HCT116 (cell line): ENCODE results near the gene RNF208. TPM values are rescaled to one million over a fixed set of nuclear protein-coding genes. Genes with fewer than 3 reads are reported as not detected.

ENCODE experiments used
- ATAC-seq: fragments of 200-7000 bp; cut with Tn5 transposase; 2 replicates; pipeline ENCODE4 v1.9.1; 2020; ENCODE audit warnings: mild to moderate bottlenecking, moderate library complexity
- BruUV-seq: library from RNA; stranded (reverse); fragments of 400-500 nt; replicated peaks from 2 replicates; lab custom pipeline; 2021; lab: Mats Ljungman, UMichigan
- CTCF ChIA-PET: fragments of 300-600 bp; sonication (Branson Sonifier 250); formaldehyde crosslinking; loops from one replicate; lab custom pipeline; 2021; ENCODE audit warnings: antibody characterized with exemption; lab: Charles Lee
- POLR2A ChIA-PET: fragments of 300-600, 350-600 bp; sonication (Branson Sonifier 250); formaldehyde crosslinking; loops from one replicate; lab custom pipeline; 2021; ENCODE audit warnings: antibody characterized with exemption; lab: Charles Lee
- RAD21 ChIA-PET, 2 experiments: fragments of 300-600 bp; sonication (Branson Sonifier 250); formaldehyde crosslinking; loops; one replicate each; lab custom pipeline; 2023; ENCODE audit warnings: low total read pairs in 2 of 2; ENCODE audit not compliant: uncharacterized antibody in 2 of 2, unreplicated experiment in 2 of 2, low non-redundant PET in 1 of 2; lab: Charles Lee
- DNase-seq: peaks from one replicate; pipeline ENCODE4 v3.0.0-alpha.2; 2010; ENCODE audit warnings: low read depth, low spot score
- H2AFZ ChIP-seq: fragments of 200-600 bp; shearing (Covaris generic), sonication (generic); 2 replicates; pipeline ENCODE4 v1.6.1; 2017; ENCODE audit warnings: low read depth, mixed run types, mixed read lengths, antibody characterized with exemption, low read length; ENCODE audit not compliant: poor library complexity, severe bottlenecking
- H3K27ac ChIP-seq: 2 replicates; pipeline ENCODE4 v1.5.1; 2012; ENCODE audit warnings: low read depth, low read length
- H3K27me3 ChIP-seq: fragments of 200-600 bp; sonication (generic); 2 replicates; pipeline ENCODE4 v1.6.1; 2016; ENCODE audit warnings: mixed run types, low read length, mixed read lengths; ENCODE audit not compliant: insufficient read depth
- H3K36me3 ChIP-seq, 2 experiments: fragments of 200-500 bp in 1 of 2; fragments of 200-600 bp in 1 of 2; sonication (Bioruptor generic) in 1 of 2; sonication (generic) in 1 of 2; 2 replicates each; pipeline versions ENCODE4 v1.5.1 to v1.6.1; 2014 to 2016; ENCODE audit warnings: low read length in 2 of 2, inconsistent platforms in 1 of 2, mixed read lengths in 1 of 2, mixed run types in 1 of 2; ENCODE audit not compliant: insufficient read depth in 2 of 2, control insufficient read depth in 1 of 2
- H3K4me1 ChIP-seq, 2 experiments: fragments of 200-600 bp in 1 of 2; sonication (generic) in 1 of 2; 2 replicates each; pipeline versions ENCODE4 v1.5.1 to v1.6.1; 2012 to 2017; ENCODE audit warnings: low read length in 2 of 2, inconsistent platforms in 1 of 2, mild to moderate bottlenecking in 1 of 2, mixed read lengths in 1 of 2, mixed run types in 1 of 2, moderate library complexity in 1 of 2; ENCODE audit not compliant: insufficient read depth in 2 of 2, control insufficient read depth in 1 of 2
- H3K4me2 ChIP-seq: fragments of 200-600 bp; sonication (generic); 2 replicates; pipeline ENCODE4 v1.6.1; 2017; ENCODE audit warnings: mixed run types, low read length, mixed read lengths
- H3K4me3 ChIP-seq, 2 experiments: fragments of 200-600 bp in 1 of 2; sonication (generic) in 1 of 2; replicated peaks in 1 of 2; 2 replicates each; pipeline ENCODE4 v1.5.1; 2011 to 2016; ENCODE audit warnings: low read length in 2 of 2, control low read depth in 1 of 2, low read depth in 1 of 2, mild to moderate bottlenecking in 1 of 2, mixed read lengths in 1 of 2, mixed run types in 1 of 2
- H3K79me2 ChIP-seq: fragments of 200-600 bp; sonication (generic); 2 replicates; pipeline ENCODE4 v1.6.1; 2017; ENCODE audit warnings: mild to moderate bottlenecking, mixed run types, low read length, moderate library complexity, mixed read lengths; ENCODE audit not compliant: insufficient read depth
- H3K9ac ChIP-seq: fragments of 200-600 bp; sonication (generic); 2 replicates; pipeline ENCODE4 v1.6.1; 2016; ENCODE audit warnings: low read length, mixed read lengths
- H3K9me2 ChIP-seq: fragments of 200-600 bp; sonication (generic), shearing (Covaris generic); 2 replicates; pipeline ENCODE4 v1.6.1; 2017; ENCODE audit warnings: mixed run types, mild to moderate bottlenecking, moderate library complexity; ENCODE audit not compliant: insufficient read depth
- H3K9me3 ChIP-seq, 2 experiments: fragments of 200-500 bp in 1 of 2; fragments of 200-600 bp in 1 of 2; sonication (Bioruptor generic) in 1 of 2; sonication (generic) in 1 of 2; 2 replicates each; pipeline ENCODE4 v1.6.1; 2014 to 2017; ENCODE audit warnings: low read length in 2 of 2, mixed read lengths in 2 of 2, inconsistent platforms in 1 of 2, low read depth in 1 of 2, mild to moderate bottlenecking in 1 of 2, mixed run types in 1 of 2, moderate library complexity in 1 of 2; ENCODE audit not compliant: control insufficient read depth in 1 of 2, insufficient read depth in 1 of 2
- H4K20me1 ChIP-seq: fragments of 200-600 bp; sonication (generic), shearing (Covaris generic); 2 replicates; pipeline ENCODE4 v1.6.1; 2017; ENCODE audit warnings: mixed run types, mild to moderate bottlenecking, moderate library complexity; ENCODE audit not compliant: insufficient read depth
- CBX3 ChIP-seq: IDR thresholded peaks from 2 replicates; pipeline ENCODE4 v1.6.1; 2012; ENCODE audit warnings: low read depth
- CEBPB ChIP-seq: IDR thresholded peaks from 2 replicates; pipeline ENCODE4 v1.6.1; 2012; ENCODE audit warnings: low read depth
- EGR1 ChIP-seq: IDR thresholded peaks from 2 replicates; pipeline ENCODE4 v1.6.1; 2012; ENCODE audit warnings: low read depth
- EZH2 ChIP-seq: fragments of 200-600 bp; sonication (generic); IDR thresholded peaks from 2 replicates; pipeline ENCODE4 v1.6.1; 2017; ENCODE audit warnings: antibody characterized with exemption, mixed run types
- EZH2phosphoT487 ChIP-seq: fragments of 200-600 bp; IDR thresholded peaks from 2 replicates; pipeline ENCODE4 v1.6.1; 2018; ENCODE audit warnings: antibody characterized with exemption, borderline replicate concordance
- FOSL1 ChIP-seq: IDR thresholded peaks from 2 replicates; pipeline ENCODE4 v1.6.1; 2012; ENCODE audit warnings: low read depth
- JUND ChIP-seq: IDR thresholded peaks from 2 replicates; pipeline ENCODE4 v1.6.1; 2012
- RAD21 ChIP-seq: IDR thresholded peaks from 2 replicates; pipeline ENCODE4 v1.6.1; 2012; ENCODE audit warnings: low read depth, mild to moderate bottlenecking
- SIN3A ChIP-seq: IDR thresholded peaks from 2 replicates; pipeline ENCODE4 v1.6.1; 2012; ENCODE audit warnings: low read depth
- SP1 ChIP-seq: IDR thresholded peaks from 2 replicates; pipeline ENCODE4 v1.6.1; 2012; ENCODE audit warnings: low read depth
- SRF ChIP-seq: IDR thresholded peaks from 2 replicates; pipeline ENCODE4 v1.6.1; 2012; ENCODE audit warnings: low read depth
- YY1 ChIP-seq: IDR thresholded peaks from 2 replicates; pipeline ENCODE4 v1.6.1; 2011; ENCODE audit warnings: low read length, low read depth, moderate library complexity, mild to moderate bottlenecking; ENCODE audit not compliant: insufficient replicate concordance; ENCODE audit errors: extremely low read depth
- ZBTB33 ChIP-seq: IDR thresholded peaks from 2 replicates; pipeline ENCODE4 v1.6.1; 2011; ENCODE audit warnings: mild to moderate bottlenecking, low read length, moderate library complexity; ENCODE audit not compliant: insufficient replicate concordance; ENCODE audit errors: extremely low read depth
- ZNF274 ChIP-seq: fragments of 200-500 bp; sonication (Bioruptor generic); IDR thresholded peaks from 2 replicates; pipeline ENCODE4 v1.6.1; 2014; ENCODE audit warnings: mild to moderate bottlenecking, low read depth, low read length, inconsistent platforms
- intact Hi-C: fragments of 100-400 bp; cut with micrococcal nuclease; formaldehyde crosslinking; loops from 2 replicates; pipeline ENCODE4 v1.10.0; 2022
- total RNA-seq: library from RNA; stranded (reverse); gene quantifications from one replicate; pipeline ENCODE4 v1.2.1, GENCODE V29; 2021; ENCODE audit not compliant: unreplicated experiment
- TF ChIP-seq, protein P1 (sequence below): IDR thresholded peaks from 2 replicates; pipeline ENCODE4 v1.6.1; 2012
- TF ChIP-seq, protein P2 (sequence below), 3 experiments: fragments of 200-600 bp in 1 of 3; sonication (generic) in 1 of 3; IDR thresholded peaks in 2 of 3; conservative IDR thresholded peaks in 1 of 3; 2 replicates each; pipeline ENCODE4 v1.5.1; 2012 to 2017; ENCODE audit warnings: low read depth in 2 of 3, low read length in 2 of 3, antibody characterized with exemption in 1 of 3, borderline replicate concordance in 1 of 3, control low read depth in 1 of 3, mild to moderate bottlenecking in 1 of 3, mixed read lengths in 1 of 3, mixed run types in 1 of 3, moderate library complexity in 1 of 3; ENCODE audit not compliant: insufficient read depth in 1 of 3

RNF208 gene
- total RNA-seq, 1 experiment from 2014 or later = 26.1 TPM

- no peaks in the 10 kb centered on the region for H3K79me2 ChIP-seq
- peak overlapping the region; percentile 98; the same call in 1 of the 2 replicates for H3K27ac ChIP-seq
- peak overlapping the region; percentile 50 to 60 for H3K4me3 ChIP-seq
- ATAC-seq = no peak
- ChIA-PET POLR2A (interaction anchor here (1.2 kb wide), 1 partner anchor 19 kb away, joined by 3 read pairs; the partner anchor contains the start of gene TUBB4B), CTCF (no interaction called here), RAD21 (no interaction called here)
- H4K20me1 ChIP-seq = no peaks in the 10 kb centered on the region
- BruUV-seq = no TSS peak
- intact Hi-C loops = loop anchor here (2.0 to 10.0 kb wide), 3 partner anchors 17 to 437 kb away; partner anchors contain the start of genes NDOR1 and TMEM203
- no peaks in the 10 kb centered on the region for H3K36me3 ChIP-seq
- H2AFZ ChIP-seq = no peak overlapping the region
- no peak for TF ChIP-seq EZH2
- TF ChIP-seq CEBPB = no peak
- no peak for TF ChIP-seq SRF
- no peak for TF ChIP-seq SIN3A
- TF ChIP-seq, protein P1, sequence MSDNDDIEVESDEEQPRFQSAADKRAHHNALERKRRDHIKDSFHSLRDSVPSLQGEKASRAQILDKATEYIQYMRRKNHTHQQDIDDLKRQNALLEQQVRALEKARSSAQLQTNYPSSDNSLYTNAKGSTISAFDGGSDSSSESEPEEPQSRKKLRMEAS = no peak
- no peak for TF ChIP-seq CBX3
- TF ChIP-seq JUND = no peak
- no peak for TF ChIP-seq FOSL1
- no peak for TF ChIP-seq EGR1
- no peak for TF ChIP-seq YY1
- no peak for TF ChIP-seq ZBTB33
- TF ChIP-seq ZNF274 = no peak
- no peak for TF ChIP-seq EZH2phosphoT487
- TF ChIP-seq, protein P2, sequence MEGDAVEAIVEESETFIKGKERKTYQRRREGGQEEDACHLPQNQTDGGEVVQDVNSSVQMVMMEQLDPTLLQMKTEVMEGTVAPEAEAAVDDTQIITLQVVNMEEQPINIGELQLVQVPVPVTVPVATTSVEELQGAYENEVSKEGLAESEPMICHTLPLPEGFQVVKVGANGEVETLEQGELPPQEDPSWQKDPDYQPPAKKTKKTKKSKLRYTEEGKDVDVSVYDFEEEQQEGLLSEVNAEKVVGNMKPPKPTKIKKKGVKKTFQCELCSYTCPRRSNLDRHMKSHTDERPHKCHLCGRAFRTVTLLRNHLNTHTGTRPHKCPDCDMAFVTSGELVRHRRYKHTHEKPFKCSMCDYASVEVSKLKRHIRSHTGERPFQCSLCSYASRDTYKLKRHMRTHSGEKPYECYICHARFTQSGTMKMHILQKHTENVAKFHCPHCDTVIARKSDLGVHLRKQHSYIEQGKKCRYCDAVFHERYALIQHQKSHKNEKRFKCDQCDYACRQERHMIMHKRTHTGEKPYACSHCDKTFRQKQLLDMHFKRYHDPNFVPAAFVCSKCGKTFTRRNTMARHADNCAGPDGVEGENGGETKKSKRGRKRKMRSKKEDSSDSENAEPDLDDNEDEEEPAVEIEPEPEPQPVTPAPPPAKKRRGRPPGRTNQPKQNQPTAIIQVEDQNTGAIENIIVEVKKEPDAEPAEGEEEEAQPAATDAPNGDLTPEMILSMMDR (IDR thresholded peaks at IDR 0.05 in 2 of 3, conservative IDR thresholded peaks at IDR 0.05 in 1 of 3; ENCODE audit: borderline replicate concordance in 1 of 3, insufficient read depth in 1 of 3, low read depth in 2 of 3, low read length in 2 of 3) = no peak
- no peak for TF ChIP-seq RAD21
- TF ChIP-seq SP1 = no peak
- no peaks in the 10 kb centered on the region for H3K27me3 ChIP-seq
- peaks cover 51 to 80% of the 10 kb centered on the region in 2 experiments for H3K4me1 ChIP-seq
- no peaks in the 10 kb centered on the region for H3K9me3 ChIP-seq
- peak overlapping the region; percentile 59 for H3K9ac ChIP-seq
- no peak for DNase-seq
- peak overlapping the region; percentile 74 for H3K4me2 ChIP-seq
- H3K9me2 ChIP-seq = no peaks in the 10 kb centered on the region
Observed at GRCh38 chr9:137221506-137222111, 431 bp downstream of the RNF208 start.
